PC-3 (cell line): ENCODE data around the gene AFAP1L2. TPM values are rescaled to one million over a fixed set of nuclear protein-coding genes. Genes with fewer than 3 reads are reported as not detected.

Source experiments
- ATAC-seq: fragments of 200-7000 bp; cut with Tn5 transposase; 2 replicates; pipeline ENCODE4 v1.9.1; 2020; ENCODE audit warnings: mild to moderate bottlenecking, moderate library complexity
- BruUV-seq: library from RNA; stranded (reverse); fragments of 400-500 nt; replicated peaks from 2 replicates; lab custom pipeline; 2021; lab: Mats Ljungman, UMichigan
- CTCF ChIA-PET: fragments of 300-600 bp; sonication (Branson Sonifier 250); formaldehyde crosslinking; loops from one replicate; lab custom pipeline; 2022; ENCODE audit warnings: antibody characterized with exemption; lab: Charles Lee
- POLR2A ChIA-PET: fragments of 300-600 bp; sonication (Branson Sonifier 250); formaldehyde crosslinking; loops from one replicate; lab custom pipeline; 2022; ENCODE audit warnings: antibody characterized with exemption; ENCODE audit not compliant: unreplicated experiment; lab: Charles Lee
- DNase-seq: peaks from one replicate; pipeline ENCODE4 v3.0.0-alpha.2; 2015
- H2AFZ ChIP-seq: fragments of 300-600 bp; sonication (generic); 2 replicates; pipeline ENCODE4 v1.6.0; 2016; ENCODE audit warnings: antibody characterized with exemption, low read length
- H3F3A ChIP-seq: fragments of 300-600 bp; sonication (generic); one replicate; pipeline ENCODE4 v1.6.0; 2017; ENCODE audit warnings: antibody characterized with exemption, low read length, control low read depth, mild to moderate bottlenecking; ENCODE audit not compliant: unreplicated experiment
- H3K27ac ChIP-seq: fragments of 300-600 bp; sonication (generic); 2 replicates; pipeline ENCODE4 v1.5.1; 2016; ENCODE audit warnings: mild to moderate bottlenecking, low read length
- H3K27me3 ChIP-seq: fragments of 300-600 bp; sonication (generic); 2 replicates; pipeline ENCODE4 v1.6.1; 2016; ENCODE audit warnings: low read length, mixed read lengths
- H3K36me3 ChIP-seq: fragments of 300-600 bp; sonication (generic); 2 replicates; pipeline ENCODE4 v1.6.1; 2016; ENCODE audit warnings: low read depth, mixed run types, low read length, mixed read lengths
- H3K4me1 ChIP-seq: fragments of 300-600 bp; sonication (generic); 2 replicates; pipeline ENCODE4 v1.5.1; 2016; ENCODE audit warnings: low read length; ENCODE audit not compliant: insufficient read depth
- H3K4me2 ChIP-seq: fragments of 300-600 bp; sonication (generic); 2 replicates; pipeline ENCODE4 v1.6.0; 2016; ENCODE audit warnings: low read length
- H3K4me3 ChIP-seq: fragments of 300-600 bp; sonication (generic); 2 replicates; pipeline ENCODE4 v1.5.1; 2016; ENCODE audit warnings: mild to moderate bottlenecking, low read length, mixed read lengths
- H3K79me2 ChIP-seq: fragments of 300-600 bp; sonication (generic); 2 replicates; pipeline ENCODE4 v1.6.1; 2017; ENCODE audit warnings: low read length, mixed read lengths
- H3K9ac ChIP-seq: fragments of 300-600 bp; sonication (generic); 2 replicates; pipeline ENCODE4 v1.6.0; 2016; ENCODE audit warnings: mild to moderate bottlenecking, low read length
- H3K9me2 ChIP-seq: fragments of 300-600 bp; sonication (generic); replicated peaks from 2 replicates; pipeline ENCODE4 v1.6.1; 2016; ENCODE audit warnings: mixed run types, low read length, mixed read lengths
- H3K9me3 ChIP-seq: fragments of 300-600 bp; sonication (generic); 2 replicates; pipeline ENCODE4 v1.6.1; 2016; ENCODE audit warnings: low read length, mixed read lengths
- H4K20me1 ChIP-seq: fragments of 300-600 bp; sonication (generic); 2 replicates; pipeline ENCODE4 v1.6.1; 2016; ENCODE audit warnings: low read length, mixed read lengths
- EZH2 ChIP-seq: fragments of 300-600 bp; sonication (generic); IDR thresholded peaks from one replicate; pipeline ENCODE4 v1.6.1; 2017; ENCODE audit warnings: antibody characterized with exemption, mild to moderate bottlenecking, low read length; ENCODE audit not compliant: unreplicated experiment
- EZH2phosphoT487 ChIP-seq: fragments of 300-600 bp; sonication (generic); IDR thresholded peaks from 2 replicates; pipeline ENCODE4 v1.6.1; 2018; ENCODE audit warnings: mild to moderate bottlenecking, antibody characterized with exemption, low read length, borderline replicate concordance
- intact Hi-C: fragments of 100-400 bp; cut with micrococcal nuclease; formaldehyde crosslinking; loops from 2 replicates; pipeline ENCODE4 v1.9.0; 2023
- total RNA-seq: library from RNA; depleted of rRNA; stranded (reverse); fragments of >200 nt; gene quantifications from 2 replicates; pipeline ENCODE4 v1.2.3, GENCODE V29; 2014
- TF ChIP-seq, protein P1 (sequence below): fragments of 300-600 bp; sonication (generic); conservative IDR thresholded peaks from 2 replicates; pipeline ENCODE4 v1.5.1; 2017; ENCODE audit warnings: antibody characterized with exemption, low read depth, mild to moderate bottlenecking, low read length

The AFAP1L2 gene
- total RNA-seq, 1 experiment from 2014 or later: 0.77 TPM

DNA sequence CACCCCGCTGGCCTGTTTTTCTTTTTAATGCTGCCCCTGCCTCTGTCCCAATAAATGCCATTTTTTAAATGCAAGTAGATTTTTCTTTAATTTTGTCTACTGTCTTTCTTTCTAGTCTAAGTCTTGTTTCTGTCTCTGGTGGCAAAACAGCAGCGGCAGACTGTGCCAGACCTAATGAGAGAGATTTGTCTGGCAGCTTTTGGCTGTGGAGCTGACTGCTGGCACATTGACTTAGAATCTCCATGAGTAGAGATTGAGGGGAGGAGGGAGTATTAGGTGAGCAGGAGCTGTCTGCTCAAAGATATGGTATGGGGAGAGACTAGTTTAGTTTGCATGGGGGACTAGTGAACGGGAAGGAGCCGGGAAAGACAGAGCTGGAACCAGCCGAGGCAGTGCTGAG, 152.2 kb downstream of the AFAP1L2 start:
- no peak overlapping the region for H3K27ac ChIP-seq
- H3K4me2 ChIP-seq: no peak overlapping the region
- H3K9me3 ChIP-seq: no peaks in the 10 kb centered on the region
- no peaks in the 10 kb centered on the region for H3K79me2 ChIP-seq
- H3K27me3 ChIP-seq: no peaks in the 10 kb centered on the region
- no peak overlapping the region for H3K4me3 ChIP-seq
- no peak overlapping the region for H2AFZ ChIP-seq
- ATAC-seq (no peak), DNase-seq (no peak)
- H3K9me2 ChIP-seq: no peaks in the 10 kb centered on the region
- no peaks in the 10 kb centered on the region for H4K20me1 ChIP-seq
- intact Hi-C loops: no loop called here
- H3K9ac ChIP-seq: no peak overlapping the region
- no peaks in the 10 kb centered on the region for H3F3A ChIP-seq
- TF ChIP-seq, protein P1, sequence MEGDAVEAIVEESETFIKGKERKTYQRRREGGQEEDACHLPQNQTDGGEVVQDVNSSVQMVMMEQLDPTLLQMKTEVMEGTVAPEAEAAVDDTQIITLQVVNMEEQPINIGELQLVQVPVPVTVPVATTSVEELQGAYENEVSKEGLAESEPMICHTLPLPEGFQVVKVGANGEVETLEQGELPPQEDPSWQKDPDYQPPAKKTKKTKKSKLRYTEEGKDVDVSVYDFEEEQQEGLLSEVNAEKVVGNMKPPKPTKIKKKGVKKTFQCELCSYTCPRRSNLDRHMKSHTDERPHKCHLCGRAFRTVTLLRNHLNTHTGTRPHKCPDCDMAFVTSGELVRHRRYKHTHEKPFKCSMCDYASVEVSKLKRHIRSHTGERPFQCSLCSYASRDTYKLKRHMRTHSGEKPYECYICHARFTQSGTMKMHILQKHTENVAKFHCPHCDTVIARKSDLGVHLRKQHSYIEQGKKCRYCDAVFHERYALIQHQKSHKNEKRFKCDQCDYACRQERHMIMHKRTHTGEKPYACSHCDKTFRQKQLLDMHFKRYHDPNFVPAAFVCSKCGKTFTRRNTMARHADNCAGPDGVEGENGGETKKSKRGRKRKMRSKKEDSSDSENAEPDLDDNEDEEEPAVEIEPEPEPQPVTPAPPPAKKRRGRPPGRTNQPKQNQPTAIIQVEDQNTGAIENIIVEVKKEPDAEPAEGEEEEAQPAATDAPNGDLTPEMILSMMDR: no peak
- TF ChIP-seq EZH2phosphoT487: no peak
- no peak for TF ChIP-seq EZH2
- no peaks in the 10 kb centered on the region for H3K4me1 ChIP-seq
- ChIA-PET CTCF (no interaction called here), POLR2A (no interaction called here)
- no peaks in the 10 kb centered on the region for H3K36me3 ChIP-seq
- BruUV-seq: no TSS peak

DNA sequence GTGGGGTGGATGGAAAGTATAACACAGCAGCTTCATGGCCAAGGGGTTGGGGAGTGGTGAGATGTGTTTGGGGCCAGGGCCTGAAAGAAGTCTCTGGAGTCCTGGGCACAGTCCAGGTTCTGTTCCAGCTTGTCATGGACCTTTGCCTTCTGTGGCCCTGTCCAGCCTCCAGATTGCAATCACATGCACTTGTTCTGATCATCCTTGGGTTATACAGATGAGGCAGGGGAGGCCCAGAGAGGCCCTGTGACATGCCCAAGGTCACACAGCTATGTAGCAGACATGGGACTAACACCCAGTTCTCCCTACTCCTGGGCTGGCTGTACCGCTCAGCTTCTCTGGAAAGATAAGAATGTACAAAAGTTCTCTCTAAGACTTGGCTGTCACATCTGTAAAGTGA, 153.6 kb downstream of the AFAP1L2 start:
- H3K36me3 ChIP-seq: no peaks in the 10 kb centered on the region
- H3K4me2 ChIP-seq: no peak overlapping the region
- DNase-seq (no peak), ATAC-seq (no peak)
- no peaks in the 10 kb centered on the region for H3F3A ChIP-seq
- H3K27me3 ChIP-seq: no peaks in the 10 kb centered on the region
- no peak overlapping the region for H2AFZ ChIP-seq
- no TSS peak for BruUV-seq
- TF ChIP-seq EZH2 (no peak), EZH2phosphoT487 (no peak)
- TF ChIP-seq, protein P1: no peak
- no peak overlapping the region for H3K27ac ChIP-seq
- POLR2A ChIA-PET: interaction anchor here (0.5 kb wide), 1 partner anchor 14 kb away, joined by 4 read pairs; no protein-coding TSS in a partner anchor
- CTCF ChIA-PET: no interaction called here
- H3K4me1 ChIP-seq: 0 out of 2 replicates have a peak, but pooled peaks cover 1% of the 10 kb centered on the region
- H3K79me2 ChIP-seq: no peaks in the 10 kb centered on the region
- intact Hi-C loops: no loop called here
- H4K20me1 ChIP-seq: no peaks in the 10 kb centered on the region
- no peak overlapping the region for H3K4me3 ChIP-seq
- no peaks in the 10 kb centered on the region for H3K9me3 ChIP-seq
- no peak overlapping the region for H3K9ac ChIP-seq
- H3K9me2 ChIP-seq: no peaks in the 10 kb centered on the region

DNA sequence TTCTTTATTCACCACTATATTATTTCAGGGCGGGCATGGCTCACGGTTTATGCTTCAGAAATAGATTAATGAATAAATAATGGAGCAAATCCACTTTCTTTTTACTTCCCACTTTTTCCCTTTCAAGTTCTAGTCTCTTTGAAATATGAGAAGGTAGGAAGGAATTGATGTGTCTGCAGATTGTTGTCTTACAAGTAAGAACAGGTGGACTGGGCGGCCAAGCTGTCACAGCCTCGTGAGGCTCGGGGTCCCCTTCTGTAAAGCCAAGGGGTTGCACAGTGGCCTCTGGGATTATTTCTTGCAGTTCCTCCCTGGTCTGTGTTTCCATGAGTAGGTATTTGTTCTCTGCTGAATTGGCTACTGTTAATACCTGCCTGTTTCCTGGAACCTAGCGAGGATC, 154.1 kb downstream of the AFAP1L2 start:
- ChIA-PET CTCF (no interaction called here), POLR2A (no interaction called here)
- H2AFZ ChIP-seq: no peak overlapping the region
- no peaks in the 10 kb centered on the region for H3K9me3 ChIP-seq
- intact Hi-C loops: no loop called here
- TF ChIP-seq, protein P1: no peak
- TF ChIP-seq EZH2phosphoT487 (no peak), EZH2 (no peak)
- ATAC-seq: no peak
- H3F3A ChIP-seq: no peaks in the 10 kb centered on the region
- no peak overlapping the region for H3K4me3 ChIP-seq
- H3K4me2 ChIP-seq: no peak overlapping the region
- no peak overlapping the region for H3K27ac ChIP-seq
- no TSS peak for BruUV-seq
- no peaks in the 10 kb centered on the region for H3K9me2 ChIP-seq
- no peaks in the 10 kb centered on the region for H3K27me3 ChIP-seq
- no peak overlapping the region for H3K9ac ChIP-seq
- no peak for DNase-seq
- peaks cover 6% of the 10 kb centered on the region; the same call in 1 of the 2 replicates for H3K4me1 ChIP-seq
- H3K36me3 ChIP-seq: no peaks in the 10 kb centered on the region
- no peaks in the 10 kb centered on the region for H4K20me1 ChIP-seq
- H3K79me2 ChIP-seq: no peaks in the 10 kb centered on the region
